Right lobe of liver (tissue), 4 donors: Measurements from ENCODE around the gene ZC3H12D.
"Not testable (repeated sequence)": the region's sequence is repeated elsewhere in the genome, so short reads cannot be mapped to it uniquely, and the experiment has no call there.

Experiments
- CTCF ChIP-seq, 4 donors: fragments of 200-600 bp in 3 of 4; fragments of 450-650 bp in 1 of 4; IDR thresholded peaks; one replicate each; pipeline versions ENCODE4 v1.5.1 to v1.8.0; 2016 to 2022; ENCODE audit warnings: antibody characterized with exemption in 4 of 4, mild to moderate bottlenecking in 2 of 4
- POLR2A ChIP-seq: fragments of 450-650 bp; IDR thresholded peaks from one replicate; pipeline ENCODE4 v1.6.1; 2017; ENCODE audit warnings: antibody characterized with exemption, mild to moderate bottlenecking
- donor health status: DM: no; HTN: no; CAD: no.
- donor health status: DM: no; HTN: no; CAD: no.
- donor health status: DM: no; HTN: yes; CAD: no.

GRCh38 chr6:149495349-149496016 is 10.7 kb upstream of the ZC3H12D start:
- TF ChIP-seq CTCF (IDR thresholded peaks at IDR 0.05); POLR2A: not testable (repeated sequence)
